Natural killer cell (primary cell): Measurements from ENCODE around the gene HPSE. TPM values are rescaled to one million over a fixed set of nuclear protein-coding genes. Genes with fewer than 3 reads are reported as not detected.
A peak's percentile ranks its signal among the peaks of the same experiment; 100 is the strongest.
"Not testable (repeated sequence)": the region's sequence is repeated elsewhere in the genome, so short reads cannot be mapped to it uniquely, and the experiment has no call there.

ENCODE experiments used
- ATAC-seq, 3 donors: fragments of 150-1000 bp in 2 of 3; fragments of 200-7000 bp in 1 of 3; cut with Tn5 transposase; 1 replicate in 1 of 3; 2 replicates in 2 of 3; pipeline ENCODE4 v1.10.0; 2021; ENCODE audit warnings: mild to moderate bottlenecking in 2 of 3, moderate library complexity in 2 of 3
- DNase-seq, 2 donors: peaks; one replicate each; pipeline versions ENCODE4 v3.0.0 to v3.0.0-alpha.2; 2013 to 2021; ENCODE audit warnings: mixed read lengths in 1 of 2
- H3K27ac ChIP-seq: one replicate; pipeline ENCODE4 v1.5.1; 2013; ENCODE audit warnings: mild to moderate bottlenecking, low read length
- H3K27me3 ChIP-seq: one replicate; pipeline ENCODE4 v1.6.1; 2013; ENCODE audit warnings: low read length; ENCODE audit not compliant: control insufficient read depth, insufficient read depth
- H3K36me3 ChIP-seq: one replicate; pipeline ENCODE4 v1.6.1; 2013; ENCODE audit warnings: low read length; ENCODE audit not compliant: control insufficient read depth, insufficient read depth
- H3K4me1 ChIP-seq: one replicate; pipeline ENCODE4 v1.6.1; 2013; ENCODE audit warnings: low read length; ENCODE audit not compliant: control insufficient read depth, insufficient read depth
- H3K4me3 ChIP-seq: one replicate; pipeline ENCODE4 v1.5.1; 2013; ENCODE audit warnings: low read length
- H3K9me3 ChIP-seq: one replicate; pipeline ENCODE4 v1.6.1; 2013; ENCODE audit warnings: low read length; ENCODE audit not compliant: control insufficient read depth, insufficient read depth
- H3K27ac Mint-ChIP-seq, 2 donors: one replicate each; pipeline ENCODE4 v1.8.0; 2022; ENCODE audit warnings: mild to moderate bottlenecking in 2 of 2, mixed read lengths in 2 of 2, moderate library complexity in 1 of 2
- H3K27me3 Mint-ChIP-seq, 2 donors: one replicate each; pipeline ENCODE4 v1.8.0; 2022; ENCODE audit warnings: low read depth in 2 of 2, mixed read lengths in 2 of 2
- H3K36me3 Mint-ChIP-seq: one replicate; pipeline ENCODE4 v1.8.0; 2022; ENCODE audit warnings: mixed read lengths
- H3K4me1 Mint-ChIP-seq, 2 donors: one replicate each; pipeline ENCODE4 v1.8.0; 2022; ENCODE audit warnings: mixed read lengths in 2 of 2
- H3K4me3 Mint-ChIP-seq: one replicate; pipeline ENCODE4 v1.8.0; 2022; ENCODE audit warnings: mild to moderate bottlenecking, moderate library complexity, mixed read lengths
- H3K9me3 Mint-ChIP-seq, 2 donors: one replicate each; pipeline ENCODE4 v1.8.0; 2022; ENCODE audit warnings: mixed read lengths in 2 of 2
- CTCF ChIP-seq: fragments of 200-600 bp; IDR thresholded peaks from one replicate; pipeline ENCODE4 v1.8.0; 2022; ENCODE audit warnings: antibody characterized with exemption
- WGBS: methylation state at CpG from one replicate; pipeline ENCODE4 v1.1.7; 2013; ENCODE audit warnings: missing lambda C conversion rate; ENCODE audit not compliant: insufficient coverage; 5-methylcytosine and 5-hydroxymethylcytosine counted together
- intact Hi-C: fragments of 100-400 bp; cut with micrococcal nuclease; formaldehyde crosslinking; loops from one replicate; pipeline ENCODE4 v1.14.2; 2022
- total RNA-seq, 4 donors: library from RNA; stranded (reverse); fragments of 120-200 nt in 1 of 4; gene quantifications; one replicate each; pipeline versions ENCODE4 v1.2.3 to v1.2.4, GENCODE V29; 2013 to 2022

Gene HPSE
- total RNA-seq, 3 donors from 2014 or later (not counting 1 experiment from before 2014, with no cell fraction given), result 0.89 to 2.6 (median 1.5) TPM

GRCh38 chr4:83297548-83298260, 36.9 kb downstream of the HPSE start:
- Mint-ChIP-seq H3K4me3 (peak overlapping the region; percentile 11), H3K36me3 (no peaks in the 10 kb centered on the region), H3K27me3 (no peaks in the 10 kb centered on the region), H3K9me3 (no peaks in the 10 kb centered on the region), H3K27ac (peak overlapping the region; percentile 34 to 37), H3K4me1 (peaks cover 13 to 14% of the 10 kb centered on the region in 2 donors)
- peaks cover 8% of the 10 kb centered on the region for H3K4me1 ChIP-seq
- no peaks in the 10 kb centered on the region for H3K27me3 ChIP-seq
- H3K4me3 ChIP-seq, result no peak overlapping the region
- H3K36me3 ChIP-seq, result no peaks in the 10 kb centered on the region
- ATAC-seq, result peak; percentile 36 to 58 (median 57)
- H3K27ac ChIP-seq, result no peak overlapping the region
- TF ChIP-seq CTCF, result no peak
- WGBS, result 24% methylated on average over 3 of the region's 3 CpGs
- intact Hi-C loops, result no loop called here
- no peaks in the 10 kb centered on the region for H3K9me3 ChIP-seq
- DNase-seq, result peak in 1 of 2 donors; percentile 31

- WGBS, result 64% methylated on average over 5 of the region's 8 CpGs
These were observed 41.2 kb downstream of the HPSE start for GRCh38 chr4:83293305-83294046.

GRCh38 chr4:83290059-83290774, 44.4 kb downstream of the HPSE start:
- WGBS, result 90% methylated on average over 2 of the region's 3 CpGs
- intact Hi-C loops, result not testable (repeated sequence)

More at GRCh38 chr4:83293305-83294046, 41.2 kb downstream of the HPSE start:
- Mint-ChIP-seq H3K36me3 (no peaks in the 10 kb centered on the region), H3K4me1 (peaks cover 13 to 14% of the 10 kb centered on the region in 2 donors), H3K4me3 (no peak overlapping the region), H3K9me3 (no peaks in the 10 kb centered on the region), H3K27me3 (no peaks in the 10 kb centered on the region), H3K27ac (no peak overlapping the region)
- no peak overlapping the region for H3K27ac ChIP-seq
- H3K27me3 ChIP-seq, result no peaks in the 10 kb centered on the region
- peaks cover 5% of the 10 kb centered on the region for H3K4me1 ChIP-seq
- DNase-seq (no peak), ATAC-seq (no peak)
- H3K9me3 ChIP-seq, result no peaks in the 10 kb centered on the region
- no peak overlapping the region for H3K4me3 ChIP-seq
- H3K36me3 ChIP-seq, result no peaks in the 10 kb centered on the region
- TF ChIP-seq CTCF, result no peak
- intact Hi-C loops, result no loop called here

GRCh38 chr4:83288381-83288780, 46.3 kb downstream of the HPSE start:
- 0% methylated on average over 1 of the region's 1 CpG for WGBS
- DNase-seq, H3K36me3 Mint-ChIP-seq, H3K36me3 ChIP-seq, H3K27ac Mint-ChIP-seq, H3K9me3 ChIP-seq, H3K9me3 Mint-ChIP-seq, H3K4me1 ChIP-seq, H3K4me3 Mint-ChIP-seq, H3K27ac ChIP-seq, H3K27me3 Mint-ChIP-seq, ATAC-seq, H3K27me3 ChIP-seq, H3K4me3 ChIP-seq: not testable (repeated sequence)
- intact Hi-C loops, result loop anchor here (10.0 kb wide), 2 partner anchors 434 to 824 kb away; no protein-coding TSS in a partner anchor
- peaks cover 18% of the 10 kb centered on the region in 2 donors for H3K4me1 Mint-ChIP-seq

More at GRCh38 chr4:83290059-83290774, 44.4 kb downstream of the HPSE start:
- not testable (repeated sequence) for ATAC-seq, DNase-seq, H3K4me1 ChIP-seq, H3K36me3 Mint-ChIP-seq, H3K27ac Mint-ChIP-seq, H3K9me3 Mint-ChIP-seq, H3K27me3 Mint-ChIP-seq, H3K9me3 ChIP-seq, H3K4me1 Mint-ChIP-seq, H3K27me3 ChIP-seq, H3K36me3 ChIP-seq, H3K27ac ChIP-seq, H3K4me3 ChIP-seq, H3K4me3 Mint-ChIP-seq
